K562 (cell line): ENCODE results near the gene RALA. TPM values are rescaled to one million over a fixed set of nuclear protein-coding genes. Genes with fewer than 3 reads are reported as not detected.

ENCODE experiments used
- CTBP1 ChIP-seq: fragments of 450-650 bp; IDR thresholded peaks from 2 replicates; pipeline ENCODE4 v1.6.1; 2016; ENCODE audit warnings: borderline replicate concordance
- ETV5 ChIP-seq: sonication (generic); formaldehyde crosslinking; IDR thresholded peaks from 2 replicates; pipeline ENCODE4 v1.4.0; 2020; ENCODE audit warnings: low read depth, mild to moderate bottlenecking, missing genetic modification reagents
- POLR2H ChIP-seq: IDR thresholded peaks from 2 replicates; pipeline ENCODE4 v1.6.1; 2016; ENCODE audit warnings: missing genetic modification characterization, low read depth, mild to moderate bottlenecking, control low read depth, missing compliant biosample characterization, moderate library complexity
- PTTG1 ChIP-seq: fragments of 450-650 bp; IDR thresholded peaks from 2 replicates; pipeline ENCODE4 v1.6.1; 2016; ENCODE audit warnings: low read depth, mild to moderate bottlenecking, missing genetic modification characterization, missing compliant biosample characterization
- RCOR1 ChIP-seq, 2 experiments: IDR thresholded peaks; 2 replicates each; pipeline ENCODE4 v1.6.1; 2012; ENCODE audit warnings: low read depth in 2 of 2, low read length in 2 of 2, borderline replicate concordance in 1 of 2, improper control_type of control experiment in 1 of 2
- ZNF354B ChIP-seq: fragments of 250-450 bp; sonication (Bioruptor Pico); IDR thresholded peaks from 2 replicates; pipeline ENCODE4 v1.4.0; 2020
- polyA plus RNA-seq, 8 experiments: library from polyadenylated mRNA; depleted of rRNA in 4 of 8; stranded (reverse) in 5 of 8; unstranded in 3 of 8; fragments of >200 nt; fragmentation: Nextera tagmentation in 2 of 8; fragmentation: Illumina TruSeq in 1 of 8; extraction: Ambion mirVana in 2 of 8; extraction: Trizol in 1 of 8; gene quantifications; 2 replicates each; pipeline versions ENCODE4 v1.2.1 to v1.2.3, GENCODE V29; 2011 to 2014; ENCODE audit warnings: inconsistent platforms in 1 of 8, missing spikeins in 1 of 8
- total RNA-seq, 7 experiments: library from RNA; depleted of rRNA in 6 of 7; stranded (reverse); fragments of >200 nt in 6 of 7; fragmentation: Illumina TruSeq in 2 of 7; extraction: Trizol in 2 of 7; gene quantifications; 2 replicates each; pipeline versions ENCODE4 v1.2.1 to v1.2.3, GENCODE V29; 2011 to 2021; ENCODE audit warnings: low replicate concordance in 1 of 7
- TF ChIP-seq, protein P1 (sequence below), 2 experiments: fragments of 450-650 bp; formaldehyde crosslinking in 1 of 2; IDR thresholded peaks; 2 replicates each; pipeline versions ENCODE4 v1.4.0 to v1.6.1; 2014 to 2020; ENCODE audit warnings: mild to moderate bottlenecking in 2 of 2, borderline replicate concordance in 1 of 2, low read depth in 1 of 2

The RALA gene
- total and polyA plus RNA-seq, 9 of the 15 experiments (the other 6 are each of a cell fraction or from before 2014, with no cell fraction given) = 7.2 to 28.0 (median 25.7) TPM

DNA sequence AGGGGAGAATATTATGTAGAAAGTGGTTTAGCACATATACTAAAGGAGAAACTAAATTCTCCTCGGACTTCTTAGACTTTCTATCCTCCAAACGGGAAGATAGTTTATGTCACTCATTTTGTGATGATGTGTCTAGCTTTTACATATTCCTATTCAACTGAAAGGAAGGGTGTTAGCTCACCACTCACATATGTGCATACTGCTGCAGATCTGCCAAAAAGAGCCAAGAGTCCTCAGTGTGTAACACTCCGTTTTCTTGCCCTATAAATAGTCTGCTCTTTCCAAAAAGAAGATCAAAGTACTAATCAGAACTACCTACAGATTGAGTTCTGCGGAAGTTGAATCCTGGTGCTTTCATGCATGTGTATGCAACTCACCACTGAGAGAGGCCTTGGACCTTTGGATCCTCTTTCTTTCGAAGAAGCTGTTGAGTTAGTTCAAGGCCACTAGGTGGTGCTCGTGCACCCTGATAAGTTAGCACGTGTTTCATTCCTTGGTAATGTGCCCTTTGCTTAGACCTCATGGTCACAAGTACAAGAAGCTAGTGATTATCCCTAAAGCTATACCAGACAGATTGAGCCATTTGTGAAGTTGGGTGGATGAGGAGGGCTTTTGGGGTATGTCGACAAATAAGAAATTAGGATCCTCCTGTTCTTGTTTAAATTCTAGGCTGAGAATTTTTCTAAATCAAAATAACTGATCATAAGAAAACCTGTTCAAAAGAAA, 43.1 kb upstream of the RALA start (continued):
- TF ChIP-seq, protein P1, sequence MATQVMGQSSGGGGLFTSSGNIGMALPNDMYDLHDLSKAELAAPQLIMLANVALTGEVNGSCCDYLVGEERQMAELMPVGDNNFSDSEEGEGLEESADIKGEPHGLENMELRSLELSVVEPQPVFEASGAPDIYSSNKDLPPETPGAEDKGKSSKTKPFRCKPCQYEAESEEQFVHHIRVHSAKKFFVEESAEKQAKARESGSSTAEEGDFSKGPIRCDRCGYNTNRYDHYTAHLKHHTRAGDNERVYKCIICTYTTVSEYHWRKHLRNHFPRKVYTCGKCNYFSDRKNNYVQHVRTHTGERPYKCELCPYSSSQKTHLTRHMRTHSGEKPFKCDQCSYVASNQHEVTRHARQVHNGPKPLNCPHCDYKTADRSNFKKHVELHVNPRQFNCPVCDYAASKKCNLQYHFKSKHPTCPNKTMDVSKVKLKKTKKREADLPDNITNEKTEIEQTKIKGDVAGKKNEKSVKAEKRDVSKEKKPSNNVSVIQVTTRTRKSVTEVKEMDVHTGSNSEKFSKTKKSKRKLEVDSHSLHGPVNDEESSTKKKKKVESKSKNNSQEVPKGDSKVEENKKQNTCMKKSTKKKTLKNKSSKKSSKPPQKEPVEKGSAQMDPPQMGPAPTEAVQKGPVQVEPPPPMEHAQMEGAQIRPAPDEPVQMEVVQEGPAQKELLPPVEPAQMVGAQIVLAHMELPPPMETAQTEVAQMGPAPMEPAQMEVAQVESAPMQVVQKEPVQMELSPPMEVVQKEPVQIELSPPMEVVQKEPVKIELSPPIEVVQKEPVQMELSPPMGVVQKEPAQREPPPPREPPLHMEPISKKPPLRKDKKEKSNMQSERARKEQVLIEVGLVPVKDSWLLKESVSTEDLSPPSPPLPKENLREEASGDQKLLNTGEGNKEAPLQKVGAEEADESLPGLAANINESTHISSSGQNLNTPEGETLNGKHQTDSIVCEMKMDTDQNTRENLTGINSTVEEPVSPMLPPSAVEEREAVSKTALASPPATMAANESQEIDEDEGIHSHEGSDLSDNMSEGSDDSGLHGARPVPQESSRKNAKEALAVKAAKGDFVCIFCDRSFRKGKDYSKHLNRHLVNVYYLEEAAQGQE (IDR thresholded peaks at IDR 0.05; ENCODE audit: borderline replicate concordance) = peak; percentile 94
- TF ChIP-seq, protein P1 (CRISPR knock-in tag; IDR thresholded peaks at IDR 0.05; ENCODE audit: low read depth) = no peak
- TF ChIP-seq RCOR1 (IDR thresholded peaks at IDR 0.05; ENCODE audit: borderline replicate concordance in 1 of 2, low read depth in 2 of 2, low read length in 2 of 2) (peak in 1 of 2 experiments; percentile 54; a peak in 2 of 4 replicates), ZNF354B (CRISPR knock-in tag) (0 out of 2 replicates have a peak, but pooled peaks have one; percentile 9), POLR2H (no peak), ETV5 (CRISPR knock-in tag) (peak; percentile 30; the same call in 1 of the 2 replicates), CTBP1 (0 out of 2 replicates have a peak, but pooled peaks have one; percentile 30), PTTG1 (tag) (no peak)
